OCI-LY7 (cell line): ENCODE data around the gene LSR.

Experiments
- CTCF ChIP-seq: fragments of 200-600 bp; sonication (generic); conservative IDR thresholded peaks from 2 replicates; pipeline ENCODE4 v1.5.1; 2014; ENCODE audit warnings: mild to moderate bottlenecking, antibody characterized with exemption, low read length, moderate library complexity, mixed read lengths
- EZH2phosphoT487 ChIP-seq: fragments of 200-600 bp; sonication (generic); IDR thresholded peaks from 2 replicates; pipeline ENCODE4 v1.6.1; 2018; ENCODE audit warnings: low read depth, borderline replicate concordance, mild to moderate bottlenecking, mixed run types, antibody characterized with exemption, low read length, moderate library complexity, mixed read lengths

GRCh38 chr19:35249146-35249847, 495 bp downstream of the LSR start:
- TF ChIP-seq CTCF (no peak), EZH2phosphoT487 (no peak)
